HG03520 (cell line): ENCODE results near the gene DNAJC18.
"Not testable (repeated sequence)": the region's sequence is repeated elsewhere in the genome, so short reads cannot be mapped to it uniquely, and the experiment has no call there.

Experiments used
- ATAC-seq: cut with Tn5 transposase; IDR thresholded peaks from one replicate; pipeline ENCODE4 v1.9.1; 2021; ENCODE audit warnings: mild to moderate bottlenecking, moderate library complexity; ENCODE audit not compliant: unreplicated experiment

The DNAJC18 gene

DNA sequence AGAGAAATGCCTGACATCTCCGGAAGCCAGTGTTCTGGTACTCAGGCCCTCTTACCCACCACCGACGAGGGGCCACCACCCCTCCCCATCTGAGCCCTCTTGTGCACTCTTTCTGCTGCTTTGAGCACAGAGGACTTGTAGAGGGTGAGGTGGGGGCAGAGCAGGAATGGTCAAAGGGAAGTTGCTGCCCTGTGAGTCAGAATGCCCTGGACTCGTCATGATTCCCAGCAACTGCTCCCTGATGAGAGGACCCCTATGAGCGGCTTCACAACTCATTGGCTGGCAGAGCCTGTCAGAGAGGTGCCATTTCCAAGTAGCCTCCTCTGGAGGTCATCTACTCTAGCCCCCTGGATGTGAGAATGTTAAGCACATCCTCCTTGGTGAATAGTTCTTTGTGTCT lies 22.4 kb upstream of the DNAJC18 start:
- ATAC-seq: no peak

DNA sequence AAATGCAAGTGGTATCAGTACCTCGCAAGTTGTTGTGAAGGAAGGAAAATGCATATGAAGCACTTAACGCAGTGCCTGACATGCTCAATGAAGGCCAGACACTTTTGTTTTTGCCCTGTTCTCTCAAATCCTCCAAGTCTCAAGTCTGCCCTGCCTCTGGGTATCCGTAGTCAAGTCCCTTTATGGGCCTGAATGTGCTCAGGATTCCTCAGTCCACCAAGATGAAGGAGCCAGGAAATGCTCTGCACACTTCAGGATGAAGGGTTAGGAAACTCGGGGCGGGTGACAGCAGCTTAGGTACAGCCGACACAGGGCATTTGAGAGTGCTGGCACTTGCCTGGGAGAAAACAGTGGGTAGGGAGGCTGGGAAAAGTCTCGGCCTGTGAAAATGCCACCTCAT lies 21.9 kb upstream of the DNAJC18 start:
- no peak for ATAC-seq

DNA sequence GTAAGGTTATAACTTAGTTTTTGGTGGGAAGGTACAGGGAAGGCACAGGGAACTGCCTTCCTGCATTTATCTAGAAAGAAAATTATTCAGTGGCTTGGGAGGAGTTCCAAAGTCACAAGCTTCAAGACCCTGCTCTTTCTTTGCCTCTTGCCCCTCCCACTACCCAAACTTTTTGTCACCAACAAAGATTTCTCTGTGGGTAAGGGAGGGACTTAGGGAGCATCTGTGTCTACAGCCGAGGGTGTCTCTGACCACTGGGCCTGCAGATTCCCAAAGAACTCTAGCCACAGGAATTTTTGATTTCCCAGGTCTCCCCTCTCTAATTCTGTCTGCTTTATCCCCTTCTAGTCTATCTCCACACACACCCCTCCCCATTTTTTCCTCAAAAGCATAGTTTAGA lies 21.1 kb upstream of the DNAJC18 start:
- no peak for ATAC-seq

DNA sequence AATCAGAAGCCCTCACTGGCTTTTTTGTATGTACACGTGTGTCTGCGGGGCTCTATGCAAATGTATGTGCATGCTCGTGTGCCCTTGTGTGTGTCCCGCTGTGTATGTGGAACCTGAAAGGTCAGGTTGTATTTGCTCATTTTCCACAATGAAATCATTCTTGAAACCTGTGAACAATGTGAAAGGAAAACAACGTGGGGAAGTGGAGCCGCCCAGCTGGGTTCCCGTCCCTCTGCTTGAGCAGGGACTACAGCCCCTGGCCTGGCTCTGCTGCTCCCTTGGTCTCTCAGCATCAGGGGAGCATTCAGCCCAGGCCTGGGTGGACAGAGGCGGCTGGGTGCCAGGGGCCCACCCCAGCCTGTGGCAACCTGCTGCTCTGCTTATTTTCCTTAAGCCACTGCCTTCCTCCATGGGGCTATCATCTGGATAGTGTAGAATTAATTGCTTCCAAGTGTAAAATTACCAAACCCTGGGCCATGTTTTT lies 20.2 kb upstream of the DNAJC18 start:
- ATAC-seq: peak; percentile 23

DNA sequence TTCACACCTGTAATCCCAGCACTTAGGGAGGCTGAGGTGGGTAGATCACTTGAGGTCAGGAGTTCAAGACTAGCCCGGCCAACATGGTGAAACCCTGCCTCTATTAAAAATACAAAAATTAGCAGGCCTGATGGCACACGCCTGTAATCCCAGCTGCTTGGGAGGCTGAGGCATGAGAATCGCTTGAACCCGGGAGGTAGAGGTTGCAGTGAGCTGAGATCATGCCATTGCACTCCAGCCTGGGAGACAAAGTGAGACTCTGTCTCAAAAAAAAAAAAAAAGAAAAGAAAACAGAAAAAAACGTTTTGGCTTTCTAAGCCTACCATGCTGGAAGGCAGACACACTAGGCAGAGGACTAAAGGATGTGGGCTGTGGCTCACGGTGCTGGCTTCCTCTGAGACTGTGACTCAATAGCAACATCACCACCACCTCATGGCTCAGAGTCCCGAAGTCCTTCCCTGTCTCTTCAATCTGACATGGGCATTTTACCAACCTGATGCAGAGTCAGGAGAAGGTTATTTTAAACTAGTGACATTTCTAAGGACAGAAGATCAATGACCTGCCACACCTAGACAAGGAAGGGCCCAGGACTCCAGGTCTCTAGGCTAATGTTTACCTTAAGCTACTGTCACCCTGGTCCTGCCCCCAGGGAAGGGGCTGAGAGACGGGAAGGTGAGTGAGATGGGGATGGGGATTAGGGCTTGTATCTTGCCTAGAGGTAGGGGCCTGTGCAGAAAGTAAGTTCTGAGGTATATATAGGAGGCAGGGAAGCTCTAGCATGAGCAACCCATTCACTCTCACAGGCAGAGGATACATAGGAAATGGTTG lies 19.5 kb upstream of the DNAJC18 start:
- ATAC-seq: peak; percentile 48

DNA sequence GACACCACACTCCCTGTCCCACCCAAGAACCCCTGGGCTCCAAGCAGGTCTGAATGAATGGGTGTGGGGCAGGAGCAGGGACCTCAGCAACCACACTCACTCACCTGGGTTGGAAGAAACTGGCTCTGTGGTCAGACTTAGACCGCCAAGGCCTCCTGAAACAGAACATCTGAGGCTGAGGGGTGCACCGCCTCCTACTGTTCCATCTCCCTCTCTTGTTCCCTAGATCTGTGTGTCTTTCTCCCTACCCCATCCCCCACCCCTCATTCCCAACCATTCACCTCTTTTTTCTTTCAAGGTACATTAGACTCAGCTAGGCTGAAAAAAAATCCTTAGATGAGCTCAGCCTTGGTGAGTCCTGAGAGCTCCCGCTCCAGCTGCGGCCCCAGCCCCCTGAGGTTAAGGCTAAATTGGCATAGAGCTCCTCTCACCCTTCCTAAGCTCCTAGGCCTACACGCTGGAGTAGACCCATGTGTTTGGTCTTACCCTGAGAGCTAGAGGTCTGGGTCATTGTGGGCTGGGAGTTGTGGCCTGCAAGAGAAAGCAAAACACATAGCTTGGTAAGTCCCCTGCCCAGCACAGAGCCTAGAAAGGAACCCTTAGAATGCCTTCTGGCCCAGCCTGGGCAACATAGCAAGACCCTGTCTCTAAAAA lies 18.5 kb upstream of the DNAJC18 start:
- no peak for ATAC-seq

DNA sequence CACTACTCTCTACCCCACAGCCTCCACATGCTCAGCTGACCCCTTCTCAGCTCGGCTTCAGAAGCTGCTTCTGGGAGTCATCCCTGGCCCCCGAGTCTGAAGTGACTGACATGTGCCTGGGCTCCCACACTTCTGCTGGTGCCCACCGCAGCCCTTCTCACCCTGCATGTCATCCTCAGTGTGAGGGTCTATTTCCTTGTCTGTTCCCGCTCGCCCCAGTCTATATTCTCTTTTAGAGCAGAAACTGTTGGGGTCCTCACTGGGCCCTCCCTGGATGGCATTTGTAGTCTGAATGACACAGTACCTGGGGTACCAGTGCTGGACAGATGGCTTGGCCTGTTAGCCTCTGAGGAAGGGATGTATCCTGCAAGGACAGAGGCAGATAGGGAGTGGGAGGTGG lies 17.9 kb upstream of the DNAJC18 start:
- no peak for ATAC-seq

DNA sequence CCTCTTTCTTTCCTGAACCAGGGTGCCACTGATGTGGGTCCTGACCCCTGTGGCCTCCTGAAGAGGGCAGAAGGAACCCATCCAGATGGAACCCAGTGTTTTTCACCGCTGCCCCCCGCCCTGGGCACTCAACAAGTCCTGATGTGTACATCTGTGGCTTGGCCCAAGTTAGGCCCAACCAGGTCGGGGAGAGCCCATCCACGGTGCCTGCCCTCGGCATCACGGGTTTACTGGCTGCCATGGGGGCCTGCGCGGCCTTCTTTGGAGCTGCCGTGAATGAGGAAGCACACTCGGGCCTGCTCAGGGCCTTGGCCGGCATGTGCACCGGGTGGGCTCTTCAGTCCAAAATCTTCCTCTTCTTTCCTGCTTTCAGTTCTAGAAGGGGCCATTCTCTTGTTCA lies 17.5 kb upstream of the DNAJC18 start:
- no peak for ATAC-seq

DNA sequence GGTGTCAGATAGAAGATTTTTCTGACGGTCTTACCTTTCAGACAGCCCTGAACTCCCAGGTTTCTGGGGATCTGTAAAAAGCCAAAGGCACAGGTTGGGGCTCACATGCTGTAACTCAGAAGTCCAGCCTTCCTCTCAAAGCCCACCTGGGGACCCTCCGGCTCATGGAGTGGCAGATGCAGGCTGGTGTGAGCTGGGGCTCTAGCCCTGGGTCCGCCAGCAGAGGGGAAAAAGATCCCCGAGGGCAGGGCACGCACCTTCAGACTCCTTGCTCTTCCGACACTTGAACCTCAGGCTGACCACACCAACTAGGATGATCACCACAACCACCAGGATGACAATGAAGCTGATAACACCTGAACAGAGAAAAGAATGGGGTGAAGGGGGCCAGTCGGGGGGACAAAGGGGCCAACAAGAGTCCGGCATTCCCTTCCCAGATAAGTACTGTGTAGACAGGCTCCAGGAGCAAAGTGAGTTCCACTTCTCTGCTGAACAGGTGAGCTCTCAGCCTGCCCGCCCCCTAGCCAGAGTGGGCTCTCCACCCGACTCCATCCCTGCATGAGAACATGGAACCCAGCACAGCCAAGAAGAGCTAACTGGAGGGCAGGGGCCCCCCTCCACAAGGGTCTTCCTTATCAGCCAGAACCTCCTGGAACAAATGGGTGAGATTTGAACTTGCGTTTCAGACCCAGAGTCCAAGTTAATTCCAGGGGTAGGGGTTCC lies 15.4 kb upstream of the DNAJC18 start:
- ATAC-seq: no peak

DNA sequence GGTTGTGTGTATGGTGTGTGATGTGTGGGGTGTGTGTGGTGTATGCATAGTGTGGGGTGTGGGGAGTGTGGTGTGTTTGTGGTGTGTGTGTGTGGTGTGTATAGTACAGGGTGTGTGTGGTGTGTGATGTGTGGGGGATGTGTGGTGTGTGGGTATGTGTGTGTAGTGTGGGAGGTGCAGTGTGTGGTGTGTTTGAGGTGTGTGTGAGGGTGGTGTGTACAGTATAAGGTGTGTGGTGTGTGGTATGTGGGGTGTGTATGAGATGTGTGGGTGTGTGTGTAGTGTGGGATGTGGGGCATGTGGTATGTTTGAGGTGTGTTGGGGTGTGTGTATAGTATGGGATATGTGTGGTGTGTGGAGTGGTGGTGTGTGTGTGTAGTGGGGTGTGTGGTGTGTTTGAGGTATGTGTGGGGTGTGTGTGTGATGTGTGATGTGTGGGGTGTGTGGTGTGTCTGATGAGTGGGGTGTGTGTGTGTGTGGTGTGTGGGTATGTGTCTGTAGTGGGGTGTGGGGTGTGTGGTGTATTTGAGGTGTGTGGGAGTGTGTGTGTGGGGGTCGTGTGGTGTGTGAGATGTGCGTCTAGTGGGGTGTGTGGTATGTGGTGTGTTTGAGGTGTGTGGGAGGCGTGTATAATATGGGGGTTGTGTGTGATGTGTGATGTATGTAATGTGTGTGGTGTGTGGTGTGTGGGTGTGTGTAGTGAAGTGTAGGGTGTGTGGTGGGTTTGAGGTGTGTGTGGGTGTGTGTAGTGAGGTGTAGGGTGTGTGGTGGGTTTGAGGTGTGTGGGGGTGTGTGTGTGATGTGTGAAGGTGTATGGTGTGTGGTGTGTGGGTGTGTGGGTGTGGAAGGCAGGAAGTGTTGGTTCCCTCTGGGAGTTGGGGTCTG lies 14.6 kb upstream of the DNAJC18 start:
- no peak for ATAC-seq

DNA sequence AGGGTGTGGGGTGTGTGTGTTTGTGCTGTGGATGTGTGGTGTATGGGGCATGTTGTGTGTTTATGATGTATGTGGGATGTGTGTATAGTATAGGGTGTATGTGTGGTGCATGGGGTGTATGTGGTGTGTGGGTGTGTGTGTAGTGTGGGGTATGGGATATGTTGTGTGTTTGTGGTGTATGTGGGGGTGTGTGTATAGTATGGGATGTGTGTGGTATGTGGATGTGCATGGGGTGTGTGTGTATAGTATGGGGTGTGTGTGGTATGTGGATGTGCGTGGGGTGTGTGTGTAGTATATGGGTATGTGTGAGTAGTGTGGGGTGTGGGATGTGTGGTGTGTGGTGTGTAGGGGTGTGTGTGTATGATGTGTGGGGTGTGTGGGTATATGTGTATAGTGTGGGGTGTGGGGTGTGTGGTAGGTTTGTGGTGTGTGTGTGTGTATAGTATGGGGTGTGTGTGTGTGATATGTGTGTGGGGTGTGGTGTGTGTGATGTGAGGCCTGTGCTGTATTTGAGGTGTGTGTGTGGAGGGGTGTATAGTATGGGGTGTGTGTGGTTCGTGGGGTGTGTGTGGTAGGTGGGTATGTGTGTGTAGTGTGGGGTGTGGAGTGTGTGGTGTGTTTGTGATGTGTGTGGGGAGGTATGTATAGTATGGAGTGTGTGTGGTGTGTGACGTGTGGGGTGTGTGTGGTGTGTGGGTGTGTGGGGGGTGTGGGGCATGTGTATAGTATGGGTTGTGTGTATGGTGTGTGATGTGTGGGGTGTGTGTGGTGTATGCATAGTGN lies 12.7 kb upstream of the DNAJC18 start:
- no peak for ATAC-seq

DNA sequence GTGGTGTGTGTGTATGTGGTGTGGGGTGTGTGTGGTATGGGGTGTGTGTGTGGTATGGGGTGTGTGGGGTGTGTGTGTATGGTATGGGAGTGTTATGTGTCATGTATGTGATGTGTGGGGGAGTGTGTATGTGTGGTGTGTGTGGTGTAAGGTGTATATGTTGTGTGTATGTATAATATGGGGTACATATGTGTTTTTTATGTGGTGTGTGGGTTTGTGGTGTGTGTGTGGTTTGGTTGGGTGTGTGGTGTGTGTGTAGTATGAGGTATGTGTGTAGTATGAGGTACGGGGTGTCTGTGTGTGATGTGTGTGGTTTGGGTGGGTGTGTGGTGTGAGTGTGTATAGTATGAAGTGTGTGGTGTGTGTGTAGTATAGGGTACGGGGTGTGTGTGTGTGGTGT lies 11.9 kb upstream of the DNAJC18 start:
- no peak for ATAC-seq

DNA sequence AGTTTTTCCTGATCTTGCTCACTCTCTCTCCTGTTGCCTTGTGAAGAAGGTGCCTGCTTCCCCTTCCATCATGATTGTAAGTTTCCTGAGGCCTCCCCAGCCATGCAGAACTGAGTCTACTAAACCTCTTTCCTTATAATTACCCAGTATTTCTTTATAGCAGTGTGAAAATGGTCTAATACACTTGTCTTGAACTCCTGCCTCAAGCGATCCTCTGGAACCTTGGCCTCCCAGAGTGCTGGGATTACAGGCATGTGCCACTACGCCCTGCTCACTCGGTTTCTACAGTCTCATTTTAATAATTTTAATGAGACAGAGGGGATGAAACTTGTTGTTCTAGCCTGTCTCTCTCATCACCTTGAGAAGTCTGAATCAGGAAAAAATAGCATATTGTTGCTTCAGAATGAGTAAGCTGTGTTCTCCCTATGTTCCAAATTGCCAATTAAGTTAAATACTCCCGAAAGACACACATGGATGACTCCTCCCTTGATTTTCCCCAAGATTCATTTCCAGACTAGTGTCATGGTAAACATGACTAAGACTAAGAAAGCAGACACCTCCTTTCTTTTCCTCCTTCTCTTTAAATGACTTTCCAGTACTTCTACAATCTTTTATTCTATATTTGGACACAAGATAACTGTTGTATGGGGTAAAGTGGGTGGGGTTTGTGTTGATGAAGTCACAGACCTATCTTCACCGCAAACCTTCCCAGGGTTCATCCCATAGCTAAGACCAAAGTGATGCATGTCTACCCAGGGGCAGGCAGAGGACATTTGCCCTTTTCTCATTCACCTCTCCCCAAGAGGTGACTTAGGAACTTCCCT lies 7.8 kb upstream of the DNAJC18 start:
- peak; percentile 52 for ATAC-seq

DNA sequence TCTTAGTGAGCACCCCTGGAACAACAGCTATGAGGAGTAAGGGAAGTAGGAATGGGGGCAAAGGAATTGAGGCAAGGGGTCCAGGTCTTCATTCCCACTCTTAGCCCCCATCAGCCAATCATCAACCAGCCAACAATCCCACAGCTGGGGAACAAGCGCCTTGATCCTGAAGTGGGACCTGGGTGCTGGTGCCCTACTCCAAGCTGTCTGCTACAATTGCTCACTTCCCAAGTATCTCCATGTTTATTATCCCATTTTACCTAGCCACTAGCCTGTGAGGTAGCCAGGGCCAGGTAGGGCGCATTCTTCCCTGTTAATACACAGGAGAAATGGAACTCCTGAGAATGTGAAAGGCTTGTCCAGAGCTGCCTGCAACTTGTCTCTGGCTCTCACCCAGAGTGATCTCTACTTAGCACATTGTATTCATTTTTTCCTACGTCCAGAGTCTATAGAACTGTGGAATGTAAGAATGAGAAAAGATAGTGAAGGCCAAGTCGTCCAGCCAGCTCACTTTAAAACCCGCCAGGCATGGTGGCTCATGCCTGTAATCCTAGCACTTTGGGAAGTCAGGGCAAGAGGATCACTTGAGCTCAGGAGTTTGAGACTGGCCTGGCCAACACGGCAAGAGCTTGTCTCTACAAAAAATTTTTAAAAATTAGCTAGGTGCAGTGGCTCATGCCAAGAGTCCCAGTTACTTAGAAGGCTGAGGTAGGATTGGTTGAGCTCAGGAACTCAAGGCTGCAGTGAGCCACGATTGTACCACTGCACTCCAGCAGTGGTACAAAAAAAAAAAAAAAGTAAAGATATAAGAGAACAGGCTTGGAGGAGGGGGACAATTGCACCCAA lies 6.2 kb upstream of the DNAJC18 start:
- ATAC-seq: no peak

DNA sequence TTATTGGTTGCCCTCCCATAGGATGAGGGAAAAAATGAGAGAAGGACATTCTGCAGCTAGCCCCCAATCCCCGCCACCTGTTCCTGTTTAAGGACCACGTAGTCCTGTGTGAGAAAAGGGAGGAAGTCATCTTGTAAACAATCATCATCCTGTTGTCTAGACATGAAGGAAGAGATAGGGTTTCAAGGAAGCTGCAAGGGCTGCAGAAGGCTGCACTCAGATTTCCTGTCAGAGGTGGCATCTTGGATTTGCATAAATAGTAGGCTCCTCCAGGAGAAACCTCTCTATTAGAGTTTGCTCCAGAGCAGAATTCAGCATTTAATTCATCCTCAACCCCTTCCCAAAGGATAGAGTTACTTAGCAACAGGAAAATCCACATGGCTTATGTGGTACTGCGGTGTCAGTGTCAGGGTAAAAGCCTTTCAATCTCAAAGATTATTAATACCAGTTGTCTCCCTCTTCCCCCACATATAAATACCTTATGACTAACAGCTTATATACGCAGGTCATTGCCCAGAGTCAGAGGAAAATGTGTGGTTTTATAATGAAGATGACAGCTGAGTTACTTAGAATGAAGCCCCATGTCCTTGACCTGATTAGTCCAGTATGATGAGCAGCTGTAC lies 4.6 kb upstream of the DNAJC18 start:
- ATAC-seq: no peak

DNA sequence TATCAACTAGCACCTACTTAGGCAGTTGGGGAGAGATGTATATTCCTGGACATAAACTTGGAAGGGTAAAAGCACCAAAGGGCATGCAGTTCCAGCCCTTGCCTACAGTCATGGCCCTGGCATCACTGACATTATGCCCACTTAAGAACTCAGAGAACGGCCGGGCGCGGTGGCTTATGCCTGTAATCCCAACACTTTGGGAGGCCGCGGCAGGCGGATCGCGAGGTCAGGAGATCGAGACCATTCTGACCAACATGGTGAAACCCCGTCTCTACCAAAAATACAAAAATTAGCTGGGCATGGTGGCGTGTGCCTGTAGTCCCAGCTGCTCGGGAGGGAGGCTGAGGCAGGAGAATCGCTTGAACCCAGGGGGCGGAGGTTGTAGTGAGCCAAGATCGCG lies 1.1 kb upstream of the DNAJC18 start:
- ATAC-seq: not testable (repeated sequence)

DNA sequence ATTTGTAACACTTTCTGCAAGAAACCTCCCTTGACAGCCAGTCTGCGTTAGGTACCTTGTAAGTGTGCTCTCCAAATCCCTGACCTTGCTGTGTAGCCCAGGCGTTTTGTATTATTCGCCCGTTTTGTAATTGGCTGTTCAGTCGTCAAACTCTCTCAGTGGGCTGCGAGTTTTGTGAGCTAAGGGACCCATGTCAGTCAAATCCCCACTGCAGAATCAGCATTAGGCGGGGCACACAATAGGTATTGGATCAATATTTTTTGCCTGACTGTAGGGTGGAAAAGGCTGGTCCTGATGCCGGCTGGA lies 665 bp downstream of the DNAJC18 start:
- no peak for ATAC-seq

DNA sequence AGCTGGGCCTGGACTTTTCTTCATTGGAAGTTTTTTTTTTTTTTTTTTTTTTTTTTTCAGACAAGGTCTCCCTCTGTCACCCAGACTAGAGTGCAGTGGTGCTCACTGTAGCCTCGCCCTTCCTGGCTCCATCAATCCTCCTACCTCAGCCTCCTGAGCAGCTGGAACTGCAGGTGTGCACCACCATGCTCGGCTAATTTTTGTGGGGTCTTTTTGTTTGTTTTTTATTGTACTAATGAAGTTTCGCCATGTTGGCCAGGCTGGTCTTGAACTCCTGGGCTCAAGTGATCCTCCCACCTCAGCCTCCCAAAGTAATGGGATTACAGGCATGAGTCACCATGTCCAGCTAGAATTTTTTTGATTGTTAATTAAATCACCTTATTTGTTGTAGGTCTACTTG lies 3.6 kb downstream of the DNAJC18 start:
- ATAC-seq: no peak
